Measurements from ENCODE around the gene DAPK2.

DNA sequence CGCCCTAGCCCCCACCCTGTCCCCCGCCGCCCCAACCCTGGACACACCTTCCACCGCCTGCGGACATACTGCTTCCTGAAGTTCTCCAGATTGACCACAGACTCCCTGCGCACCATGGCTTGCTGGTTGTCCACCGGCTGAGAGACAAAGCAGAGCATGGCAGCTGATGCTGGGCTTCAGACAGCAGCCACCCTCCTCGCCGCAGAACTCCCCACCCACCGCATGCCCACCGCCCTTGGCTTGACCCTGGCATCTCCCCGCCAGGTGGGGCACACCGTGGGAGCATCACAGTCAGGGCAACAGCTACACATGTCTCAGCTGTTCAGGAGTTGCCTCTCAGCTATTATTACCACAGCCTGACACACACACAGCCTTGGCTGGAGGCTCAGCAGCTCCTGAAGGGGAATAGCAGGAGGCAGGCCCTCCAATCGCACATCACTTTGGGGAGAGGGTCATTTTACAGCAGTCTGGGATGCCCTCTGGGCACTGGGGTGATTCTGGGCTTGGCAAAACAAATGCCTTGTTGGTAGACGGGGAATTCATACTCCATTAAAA, 134.1 kb downstream of the DAPK2 start:
- no peak for TF ChIP-seq NFIC (IDR thresholded peaks at IDR 0.05; ENCODE audit: borderline replicate concordance)
- TF ChIP-seq, protein P1, sequence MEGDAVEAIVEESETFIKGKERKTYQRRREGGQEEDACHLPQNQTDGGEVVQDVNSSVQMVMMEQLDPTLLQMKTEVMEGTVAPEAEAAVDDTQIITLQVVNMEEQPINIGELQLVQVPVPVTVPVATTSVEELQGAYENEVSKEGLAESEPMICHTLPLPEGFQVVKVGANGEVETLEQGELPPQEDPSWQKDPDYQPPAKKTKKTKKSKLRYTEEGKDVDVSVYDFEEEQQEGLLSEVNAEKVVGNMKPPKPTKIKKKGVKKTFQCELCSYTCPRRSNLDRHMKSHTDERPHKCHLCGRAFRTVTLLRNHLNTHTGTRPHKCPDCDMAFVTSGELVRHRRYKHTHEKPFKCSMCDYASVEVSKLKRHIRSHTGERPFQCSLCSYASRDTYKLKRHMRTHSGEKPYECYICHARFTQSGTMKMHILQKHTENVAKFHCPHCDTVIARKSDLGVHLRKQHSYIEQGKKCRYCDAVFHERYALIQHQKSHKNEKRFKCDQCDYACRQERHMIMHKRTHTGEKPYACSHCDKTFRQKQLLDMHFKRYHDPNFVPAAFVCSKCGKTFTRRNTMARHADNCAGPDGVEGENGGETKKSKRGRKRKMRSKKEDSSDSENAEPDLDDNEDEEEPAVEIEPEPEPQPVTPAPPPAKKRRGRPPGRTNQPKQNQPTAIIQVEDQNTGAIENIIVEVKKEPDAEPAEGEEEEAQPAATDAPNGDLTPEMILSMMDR (IDR thresholded peaks at IDR 0.05): no peak

Data from SK-N-SH (cell line).